Fibroblast of villous mesenchyme (primary cell): ENCODE data around the gene CUBN. TPM values are rescaled to one million over a fixed set of nuclear protein-coding genes. Genes with fewer than 3 reads are reported as not detected.

Experiments
- DNase-seq: peaks from one replicate; pipeline ENCODE4 v3.0.0-alpha.2; 2010; ENCODE audit warnings: low read depth
- H3K4me3 ChIP-seq: 2 replicates; pipeline ENCODE4 v1.5.1; 2011; ENCODE audit warnings: low read depth, mild to moderate bottlenecking, low read length
- total RNA-seq: library from RNA; depleted of rRNA; stranded (reverse); fragments of >200 nt; gene quantifications from 2 replicates; pipeline ENCODE4 v1.2.3, GENCODE V29; 2012
- TF ChIP-seq, protein P1 (sequence below): IDR thresholded peaks from 2 replicates; pipeline ENCODE4 v1.5.1; 2012; ENCODE audit warnings: low read depth, mild to moderate bottlenecking, low read length; ENCODE audit not compliant: insufficient read depth

The CUBN gene
- total RNA-seq, 1 donor: 0.86 TPM

- no peak for DNase-seq
- no peak overlapping the region for H3K4me3 ChIP-seq
- TF ChIP-seq, protein P1, sequence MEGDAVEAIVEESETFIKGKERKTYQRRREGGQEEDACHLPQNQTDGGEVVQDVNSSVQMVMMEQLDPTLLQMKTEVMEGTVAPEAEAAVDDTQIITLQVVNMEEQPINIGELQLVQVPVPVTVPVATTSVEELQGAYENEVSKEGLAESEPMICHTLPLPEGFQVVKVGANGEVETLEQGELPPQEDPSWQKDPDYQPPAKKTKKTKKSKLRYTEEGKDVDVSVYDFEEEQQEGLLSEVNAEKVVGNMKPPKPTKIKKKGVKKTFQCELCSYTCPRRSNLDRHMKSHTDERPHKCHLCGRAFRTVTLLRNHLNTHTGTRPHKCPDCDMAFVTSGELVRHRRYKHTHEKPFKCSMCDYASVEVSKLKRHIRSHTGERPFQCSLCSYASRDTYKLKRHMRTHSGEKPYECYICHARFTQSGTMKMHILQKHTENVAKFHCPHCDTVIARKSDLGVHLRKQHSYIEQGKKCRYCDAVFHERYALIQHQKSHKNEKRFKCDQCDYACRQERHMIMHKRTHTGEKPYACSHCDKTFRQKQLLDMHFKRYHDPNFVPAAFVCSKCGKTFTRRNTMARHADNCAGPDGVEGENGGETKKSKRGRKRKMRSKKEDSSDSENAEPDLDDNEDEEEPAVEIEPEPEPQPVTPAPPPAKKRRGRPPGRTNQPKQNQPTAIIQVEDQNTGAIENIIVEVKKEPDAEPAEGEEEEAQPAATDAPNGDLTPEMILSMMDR: no peak
Observed at GRCh38 chr10:17010363-17011145, 119.1 kb downstream of the CUBN start.

GRCh38 chr10:17009212-17009700 is 120.4 kb downstream of the CUBN start:
- H3K4me3 ChIP-seq: no peak overlapping the region
- TF ChIP-seq, protein P1: no peak
- DNase-seq: peak; percentile 88

DNA sequence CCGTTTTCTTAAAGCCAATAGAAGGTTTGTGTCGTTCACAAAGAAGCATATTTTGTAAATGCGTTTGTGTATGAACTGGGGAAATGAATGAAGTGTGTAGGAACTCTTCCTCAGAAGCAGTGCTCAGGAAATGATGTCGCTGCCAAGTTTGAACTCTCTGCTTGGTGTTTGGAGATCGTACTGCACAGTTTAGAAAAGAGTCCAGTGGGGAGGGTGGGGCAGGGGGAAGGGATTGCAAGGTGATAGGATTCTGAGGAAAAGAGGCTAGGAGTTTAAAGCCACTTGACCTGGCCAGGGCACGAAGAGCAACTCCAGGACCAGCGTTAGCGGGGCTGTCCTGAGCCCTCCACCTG is 122.2 kb downstream of the CUBN start:
- no peak for DNase-seq
- TF ChIP-seq, protein P1: no peak

DNA sequence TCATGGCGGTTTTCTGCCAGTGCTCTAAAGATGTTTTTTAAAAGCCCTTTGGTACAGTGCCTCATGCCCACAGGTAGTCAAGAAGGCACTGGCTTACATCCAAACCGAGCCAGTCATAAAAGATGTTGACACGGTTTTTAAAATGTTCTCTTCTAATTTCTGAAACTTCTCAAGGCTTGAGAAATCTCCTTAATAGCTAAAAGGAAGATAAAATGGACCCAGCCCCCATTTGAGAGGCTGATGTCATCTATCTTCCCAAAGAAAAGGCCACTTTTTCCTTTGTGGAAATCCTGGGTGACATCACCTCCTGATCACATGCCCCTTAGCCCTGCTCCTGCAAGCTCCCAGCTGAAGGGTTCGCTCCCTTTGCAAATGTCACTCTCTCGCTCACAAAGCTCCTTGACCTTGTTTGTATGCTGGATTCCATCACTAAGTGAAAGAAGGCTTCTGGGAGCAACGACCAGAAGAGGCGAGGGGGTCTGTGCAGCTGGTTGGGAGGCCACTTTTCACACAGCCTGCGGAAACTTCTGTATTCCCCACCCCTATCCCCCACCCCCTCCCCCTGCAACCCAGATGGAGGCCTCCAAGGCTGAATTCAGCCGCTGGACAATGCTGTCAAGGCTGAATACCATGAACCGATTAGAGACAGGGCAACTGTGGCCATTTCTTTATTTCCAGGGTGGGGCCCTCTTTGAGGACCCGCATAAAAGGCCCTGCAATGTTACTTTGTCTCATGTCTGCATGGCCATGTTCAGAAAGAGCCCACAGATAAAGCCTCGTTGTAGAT is 122.8 kb downstream of the CUBN start:
- peak; percentile 48 for DNase-seq

More for the DNA sequence above, 122.2 kb downstream of the CUBN start:
- no peak overlapping the region for H3K4me3 ChIP-seq

DNA sequence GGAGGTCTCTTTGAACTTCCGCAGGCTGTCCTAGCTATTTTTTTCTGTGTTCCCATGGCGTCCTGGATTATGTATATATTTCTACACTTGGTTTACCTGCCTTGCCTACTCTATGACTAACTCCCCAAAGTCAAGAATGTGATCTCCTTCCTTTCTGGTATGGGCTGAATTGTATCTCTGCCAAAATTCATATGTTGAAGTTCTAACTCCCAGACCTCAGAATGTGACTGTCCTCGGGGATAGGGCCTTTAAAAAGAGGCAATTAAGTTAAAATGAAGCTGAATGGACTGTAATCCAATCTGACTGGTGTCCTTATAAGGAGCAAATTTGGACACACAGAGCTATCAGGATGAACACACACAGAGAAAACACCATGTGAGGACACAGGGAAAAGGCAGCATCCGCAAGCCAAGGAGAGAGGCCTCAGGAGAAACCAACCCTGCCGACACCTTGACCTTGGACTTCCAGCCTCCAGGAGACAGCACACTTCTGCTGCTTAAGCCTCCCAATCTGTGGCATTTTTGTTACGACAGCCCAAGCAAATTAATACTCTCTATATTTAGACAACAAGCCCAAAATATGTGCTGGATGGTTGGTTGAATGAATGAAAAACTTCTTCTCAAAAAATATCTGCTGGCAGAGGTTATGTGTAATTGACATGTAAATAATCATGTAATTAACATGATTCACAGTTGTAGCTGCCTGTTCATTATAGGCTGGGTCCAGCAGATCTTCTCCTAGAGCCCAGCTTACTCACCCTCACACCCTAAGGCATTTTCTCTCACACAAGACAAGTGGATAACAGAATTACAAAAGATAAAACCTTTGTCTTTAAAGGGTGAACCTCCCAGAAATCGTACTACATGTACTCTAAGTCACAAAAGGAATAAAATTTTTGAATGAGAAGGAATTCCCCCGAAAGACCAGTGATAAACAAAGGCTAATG is 123.7 kb downstream of the CUBN start:
- TF ChIP-seq, protein P1: no peak
- H3K4me3 ChIP-seq: no peak overlapping the region
- no peak for DNase-seq

More for the DNA sequence above, 122.8 kb downstream of the CUBN start:
- TF ChIP-seq, protein P1: no peak
- no peak overlapping the region for H3K4me3 ChIP-seq

- no peak for DNase-seq
- TF ChIP-seq, protein P1: no peak
- H3K4me3 ChIP-seq: no peak overlapping the region
Observed at GRCh38 chr10:17004801-17005380, 124.7 kb downstream of the CUBN start.
